MCF 10A (cell line): Measurements from ENCODE around the gene TTC23. TPM values are rescaled to one million over a fixed set of nuclear protein-coding genes. Genes with fewer than 3 reads are reported as not detected.

ENCODE experiments used
- BruUV-seq: library from RNA; stranded (reverse); fragments of 400-500 nt; replicated peaks from 2 replicates; lab custom pipeline; 2021; lab: Mats Ljungman, UMichigan
- CTCF ChIA-PET: fragments of 300-600 bp; sonication (Branson Sonifier 250); formaldehyde crosslinking; extraction: SDS; loops from one replicate; lab custom pipeline; 2021; ENCODE audit warnings: antibody characterized with exemption, inconsistent platforms; lab: Yijun Ruan, JAX
- POLR2A ChIA-PET: fragments of 300-600, 350-650 bp; sonication (Branson Sonifier 250); formaldehyde crosslinking; extraction: SDS; loops from one replicate; lab custom pipeline; 2020; ENCODE audit warnings: antibody characterized with exemption, inconsistent platforms; lab: Yijun Ruan, JAX
- DNase-seq: peaks from one replicate; pipeline ENCODE4 v3.0.0-alpha.2; 2018; ENCODE audit not compliant: unreplicated experiment
- H3K27ac Mint-ChIP-seq: one replicate; pipeline ENCODE4 v1.8.0; 2022; ENCODE audit warnings: mild to moderate bottlenecking, low read depth, mixed read lengths; ENCODE audit not compliant: unreplicated experiment
- H3K27me3 Mint-ChIP-seq: one replicate; pipeline ENCODE4 v1.8.0; 2022; ENCODE audit warnings: mixed read lengths; ENCODE audit not compliant: insufficient read depth, unreplicated experiment
- H3K36me3 Mint-ChIP-seq: one replicate; pipeline ENCODE4 v1.8.0; 2022; ENCODE audit warnings: mild to moderate bottlenecking, moderate library complexity, mixed read lengths; ENCODE audit not compliant: insufficient read depth, unreplicated experiment
- H3K4me1 Mint-ChIP-seq: one replicate; pipeline ENCODE4 v1.8.0; 2022; ENCODE audit warnings: mixed read lengths; ENCODE audit not compliant: insufficient read depth, unreplicated experiment
- H3K4me3 Mint-ChIP-seq: one replicate; pipeline ENCODE4 v1.8.0; 2022; ENCODE audit warnings: mild to moderate bottlenecking, moderate library complexity, mixed read lengths; ENCODE audit not compliant: unreplicated experiment
- H3K9me3 Mint-ChIP-seq: one replicate; pipeline ENCODE4 v1.8.0; 2022; ENCODE audit warnings: mixed read lengths; ENCODE audit not compliant: unreplicated experiment
- CTCF ChIP-seq: fragments of 200-600 bp; IDR thresholded peaks from one replicate; pipeline ENCODE4 v1.8.0; 2022; ENCODE audit warnings: antibody characterized with exemption, mild to moderate bottlenecking; ENCODE audit not compliant: unreplicated experiment
- intact Hi-C: fragments of 100-400 bp; cut with micrococcal nuclease; formaldehyde crosslinking; loops from 2 replicates; pipeline ENCODE4 v1.14.1; 2022
- total RNA-seq: library from RNA; stranded (reverse); gene quantifications from 2 replicates; pipeline ENCODE4 v1.2.3, GENCODE V29; 2022

TTC23 gene
- total RNA-seq, 1 experiment from 2014 or later: 15.1 TPM

GRCh38 chr15:99096894-99097426, 152.4 kb downstream of the TTC23 start:
- ChIA-PET POLR2A (no interaction called here), CTCF (interaction anchor here (0.6 to 9.1 kb wide), 4 partner anchors 18 to 452 kb away, joined by 3 to 162 read pairs (median 4); no protein-coding TSS in a partner anchor)
- TF ChIP-seq CTCF: no peak
- no TSS peak for BruUV-seq
- no peaks in the 10 kb centered on the region for H3K27me3 Mint-ChIP-seq
- H3K9me3 Mint-ChIP-seq: no peaks in the 10 kb centered on the region
- H3K36me3 Mint-ChIP-seq: no peaks in the 10 kb centered on the region
- intact Hi-C loops: no loop called here
- H3K27ac Mint-ChIP-seq: no peak overlapping the region
- no peak for DNase-seq
- no peaks in the 10 kb centered on the region for H3K4me1 Mint-ChIP-seq
- no peak overlapping the region for H3K4me3 Mint-ChIP-seq

GRCh38 chr15:99096173-99096893, 153.0 kb downstream of the TTC23 start:
- ChIA-PET POLR2A (interaction anchor here (0.6 kb wide), 1 partner anchor 62 kb away, joined by 3 read pairs; no protein-coding TSS in a partner anchor), CTCF (interaction anchor here (0.6 to 9.1 kb wide), 3 partner anchors 18 to 116 kb away, joined by 3 to 162 read pairs (median 6); no protein-coding TSS in a partner anchor)
- no peak for DNase-seq
- Mint-ChIP-seq H3K9me3 (no peaks in the 10 kb centered on the region), H3K4me1 (no peaks in the 10 kb centered on the region), H3K27ac (no peak overlapping the region), H3K4me3 (no peak overlapping the region), H3K36me3 (no peaks in the 10 kb centered on the region), H3K27me3 (no peaks in the 10 kb centered on the region)
- no TSS peak for BruUV-seq
- intact Hi-C loops: no loop called here
- no peak for TF ChIP-seq CTCF

GRCh38 chr15:99095626-99096025, 153.8 kb downstream of the TTC23 start:
- TF ChIP-seq CTCF: no peak
- Mint-ChIP-seq H3K27ac (no peak overlapping the region), H3K27me3 (peaks cover 1% of the 10 kb centered on the region), H3K4me1 (no peaks in the 10 kb centered on the region), H3K36me3 (no peaks in the 10 kb centered on the region), H3K4me3 (no peak overlapping the region), H3K9me3 (no peaks in the 10 kb centered on the region)
- no TSS peak for BruUV-seq
- POLR2A ChIA-PET: no interaction called here
- no peak for DNase-seq
- intact Hi-C loops: no loop called here
- CTCF ChIA-PET: interaction anchor here (2.2 to 9.1 kb wide), 2 partner anchors 19 to 117 kb away, joined by 6 to 162 read pairs; no protein-coding TSS in a partner anchor

- H3K36me3 Mint-ChIP-seq: no peaks in the 10 kb centered on the region
- H3K27ac Mint-ChIP-seq: no peak overlapping the region
- no peaks in the 10 kb centered on the region for H3K9me3 Mint-ChIP-seq
- intact Hi-C loops: no loop called here
- no peak for TF ChIP-seq CTCF
- BruUV-seq: no TSS peak
- ChIA-PET CTCF (interaction anchor here (1.0 to 4.4 kb wide), 2 partner anchors 9 to 11 kb away, joined by 3 to 28 read pairs; no protein-coding TSS in a partner anchor), POLR2A (no interaction called here)
- H3K4me3 Mint-ChIP-seq: no peak overlapping the region
- no peak for DNase-seq
- H3K4me1 Mint-ChIP-seq: no peaks in the 10 kb centered on the region
- peaks cover 29% of the 10 kb centered on the region for H3K27me3 Mint-ChIP-seq
Observed at GRCh38 chr15:99092554-99093172, 156.7 kb downstream of the TTC23 start.
